B cell (primary cell): ENCODE data around the gene GRK6. TPM values are rescaled to one million over a fixed set of nuclear protein-coding genes. Genes with fewer than 3 reads are reported as not detected.

Source experiments
- ATAC-seq: fragments of 200-7000 bp; cut with Tn5 transposase; one replicate; pipeline ENCODE4 v1.10.0; 2021; ENCODE audit warnings: low read depth, mild to moderate bottlenecking, moderate number of reproducible peaks, moderate library complexity
- CTCF ChIA-PET: fragments of 350-600 bp; sonication (Branson Sonifier 250); formaldehyde crosslinking; loops from one replicate; lab custom pipeline; 2021; ENCODE audit warnings: antibody characterized with exemption, inconsistent platforms; lab: Charles Lee
- POLR2A ChIA-PET: fragments of 350-600 bp; sonication (Branson Sonifier 250); formaldehyde crosslinking; loops from one replicate; lab custom pipeline; 2021; ENCODE audit warnings: antibody characterized with exemption; lab: Charles Lee
- DNase-seq: peaks from one replicate; pipeline ENCODE4 v3.0.0; 2013
- H2AFZ ChIP-seq: 2 replicates; pipeline ENCODE4 v1.6.1; 2012; ENCODE audit warnings: mild to moderate bottlenecking, low read depth, low read length; ENCODE audit not compliant: insufficient read depth, poor library complexity, severe bottlenecking
- H3K27ac ChIP-seq, 2 donors: 1 replicate in 1 of 2; 2 replicates in 1 of 2; pipeline ENCODE4 v1.5.1; 2012 to 2013; ENCODE audit warnings: low read length in 2 of 2, mild to moderate bottlenecking in 2 of 2, moderate library complexity in 1 of 2
- H3K27me3 ChIP-seq, 4 experiments: fragments of 200-600 bp in 1 of 4; sonication (generic) in 1 of 4; replicated peaks in 1 of 4; 1 replicate in 2 of 4; 2 replicates in 2 of 4; pipeline versions ENCODE4 v1.6.1 to v1.7.0; 2013 to 2016; ENCODE audit warnings: low read length in 3 of 4, mild to moderate bottlenecking in 2 of 4, mixed read lengths in 1 of 4, moderate library complexity in 1 of 4; ENCODE audit not compliant: insufficient read depth in 4 of 4, control insufficient read depth in 3 of 4; ENCODE audit errors: control extremely low read depth in 1 of 4
- H3K36me3 ChIP-seq, 2 experiments: replicated peaks in 1 of 2; 1 replicate in 1 of 2; 2 replicates in 1 of 2; pipeline versions ENCODE4 v1.6.1 to v1.7.1; 2013; ENCODE audit warnings: low read length in 1 of 2; ENCODE audit not compliant: insufficient read depth in 2 of 2, control insufficient read depth in 1 of 2; ENCODE audit errors: control extremely low read depth in 1 of 2, extremely low read depth in 1 of 2
- H3K4me1 ChIP-seq, 2 donors: fragments of 200-600 bp in 1 of 2; sonication (generic) in 1 of 2; 1 replicate in 1 of 2; 2 replicates in 1 of 2; pipeline versions ENCODE4 v1.5.1 to v1.6.1; 2013 to 2017; ENCODE audit warnings: low read length in 2 of 2; ENCODE audit not compliant: control insufficient read depth in 2 of 2, insufficient read depth in 2 of 2
- H3K4me2 ChIP-seq: replicated peaks from 2 replicates; pipeline ENCODE3; 2012; ENCODE audit warnings: mild to moderate bottlenecking, low read depth, low read length; ENCODE audit not compliant: poor library complexity, severe bottlenecking
- H3K4me3 ChIP-seq, 5 experiments: fragments of 200-600 bp in 1 of 5; sonication (generic) in 1 of 5; 1 replicate in 3 of 5; 2 replicates in 2 of 5; pipeline versions ENCODE4 v1.5.1 to v1.7.0; 2011 to 2016; ENCODE audit warnings: low read length in 4 of 5, mild to moderate bottlenecking in 4 of 5, low read depth in 2 of 5, control low read depth in 1 of 5, moderate library complexity in 1 of 5; ENCODE audit not compliant: insufficient read depth in 1 of 5; ENCODE audit errors: control extremely low read depth in 1 of 5, extremely low read depth in 1 of 5
- H3K79me2 ChIP-seq: fragments of 200-600 bp; sonication (generic); one replicate; pipeline ENCODE4 v1.6.0; 2016; ENCODE audit warnings: low read length; ENCODE audit not compliant: control insufficient read depth, insufficient read depth
- H3K9ac ChIP-seq: fragments of 200-600 bp; sonication (generic); 2 replicates; pipeline ENCODE4 v1.6.1; 2017; ENCODE audit warnings: mild to moderate bottlenecking, low read length, moderate library complexity
- H3K9me3 ChIP-seq, 3 donors: one replicate each; pipeline versions ENCODE4 v1.6.1 to v1.7.1; 2013; ENCODE audit warnings: low read length in 2 of 3; ENCODE audit not compliant: control insufficient read depth in 2 of 3, insufficient read depth in 1 of 3; ENCODE audit errors: control extremely low read depth in 1 of 3
- H4K20me1 ChIP-seq: 2 replicates; pipeline ENCODE4 v1.6.0; 2012; ENCODE audit warnings: mild to moderate bottlenecking, low read length; ENCODE audit not compliant: insufficient read depth, control insufficient read depth, poor library complexity, severe bottlenecking
- H3K27ac Mint-ChIP-seq: one replicate; pipeline ENCODE4 v1.8.0; 2021; ENCODE audit warnings: mixed read lengths
- H3K27me3 Mint-ChIP-seq: one replicate; pipeline ENCODE4 v1.8.0; 2021; ENCODE audit warnings: mixed read lengths
- H3K4me1 Mint-ChIP-seq: one replicate; pipeline ENCODE4 v1.8.0; 2021; ENCODE audit warnings: mixed read lengths
- H3K4me3 Mint-ChIP-seq: one replicate; pipeline ENCODE4 v1.8.0; 2021; ENCODE audit warnings: mixed read lengths
- H3K9me3 Mint-ChIP-seq: one replicate; pipeline ENCODE4 v1.8.0; 2022; ENCODE audit warnings: mixed read lengths; ENCODE audit not compliant: insufficient read depth
- EZH2 ChIP-seq: IDR thresholded peaks from 2 replicates; pipeline ENCODE4 v1.6.1; 2012; ENCODE audit warnings: borderline replicate concordance, low read depth, mild to moderate bottlenecking, moderate library complexity, low read length; ENCODE audit not compliant: insufficient read depth, poor library complexity, severe bottlenecking
- WGBS: methylation state at CpG from one replicate; pipeline ENCODE4 v1.1.5; 2013; ENCODE audit warnings: missing lambda C conversion rate; ENCODE audit not compliant: insufficient coverage; 5-methylcytosine and 5-hydroxymethylcytosine counted together
- intact Hi-C: fragments of 100-400 bp; cut with micrococcal nuclease; formaldehyde crosslinking; loops from one replicate; pipeline ENCODE4 v1.10.0; 2022
- polyA plus RNA-seq: library from polyadenylated mRNA; depleted of rRNA; stranded (reverse); fragments of >200 nt; gene quantifications from 2 replicates; pipeline ENCODE4 v1.2.3, GENCODE V29; 2012
- total RNA-seq, 2 donors: library from RNA; stranded (reverse); fragments of 120-200 nt in 1 of 2; gene quantifications; 1 replicate in 1 of 2; 2 replicates in 1 of 2; pipeline versions ENCODE4 v1.2.3 to v1.2.4, GENCODE V29; 2013 to 2022
- TF ChIP-seq, protein P1 (sequence below): fragments of 200-600 bp; IDR thresholded peaks from one replicate; pipeline ENCODE4 v1.8.0; 2022; ENCODE audit warnings: antibody characterized with exemption, mild to moderate bottlenecking

Gene GRK6
- total and polyA plus RNA-seq, 2 donors (not counting 1 experiment from before 2014, with no cell fraction given) = 155 to 173 TPM

DNA sequence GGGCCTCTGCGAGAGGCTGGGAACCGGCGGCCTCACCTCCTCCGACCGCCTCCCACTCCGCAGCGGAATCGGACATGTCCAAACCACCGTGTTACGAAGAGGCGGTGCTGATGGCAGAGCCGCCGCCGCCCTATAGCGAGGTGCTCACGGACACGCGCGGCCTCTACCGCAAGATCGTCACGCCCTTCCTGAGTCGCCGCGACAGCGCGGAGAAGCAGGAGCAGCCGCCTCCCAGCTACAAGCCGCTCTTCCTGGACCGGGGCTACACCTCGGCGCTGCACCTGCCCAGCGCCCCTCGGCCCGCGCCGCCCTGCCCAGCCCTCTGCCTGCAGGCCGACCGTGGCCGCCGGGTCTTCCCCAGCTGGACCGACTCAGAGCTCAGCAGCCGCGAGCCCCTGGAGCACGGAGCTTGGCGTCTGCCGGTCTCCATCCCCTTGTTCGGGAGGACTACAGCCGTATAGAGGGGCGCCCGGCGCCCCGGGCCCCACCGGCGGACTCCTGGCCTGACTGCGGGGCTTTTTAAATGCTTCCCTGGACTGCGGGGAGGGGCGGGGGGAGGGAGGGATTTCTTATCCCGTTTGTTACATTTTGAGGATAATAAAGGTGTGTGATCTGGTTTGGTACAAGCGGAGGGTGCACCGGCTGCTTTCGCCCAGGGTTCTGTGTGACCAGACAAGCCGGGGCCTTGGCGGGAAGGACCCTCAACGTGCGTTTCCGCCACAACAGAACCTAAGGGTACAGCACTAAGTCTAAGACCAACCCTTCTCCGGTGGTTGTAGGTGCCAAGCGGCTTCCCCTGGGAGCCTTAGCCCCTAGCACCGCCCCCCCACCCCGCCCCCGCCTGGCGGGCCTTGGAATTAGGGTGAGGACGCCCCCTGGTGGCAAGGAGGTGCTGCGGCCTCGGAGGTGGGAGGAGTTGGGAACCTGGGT lies 29.4 kb downstream of the GRK6 start:
- Mint-ChIP-seq H3K27me3 (no peaks in the 10 kb centered on the region), H3K4me1 (peaks cover 27% of the 10 kb centered on the region), H3K9me3 (no peaks in the 10 kb centered on the region), H3K4me3 (peak overlapping the region; percentile 93), H3K27ac (peak overlapping the region; percentile 96)
- Histone ChIP-seq H3K27me3 (no peaks in the 10 kb centered on the region), H4K20me1 (peaks cover 30% of the 10 kb centered on the region), H3K9ac (peak overlapping the region; percentile 87), H3K27ac (peak overlapping the region; percentile 88 to 97), H2AFZ (peak overlapping the region; percentile 50), H3K4me1 (peaks cover 17 to 31% of the 10 kb centered on the region in 2 donors), H3K9me3 (peaks cover 0 to 4% (median 0%) of the 10 kb centered on the region in 3 donors), H3K4me2 (peak overlapping the region; percentile 99), H3K36me3 (no peaks in the 10 kb centered on the region), H3K79me2 (peaks cover 19% of the 10 kb centered on the region), H3K4me3 (peak overlapping the region; percentile 34 to 91 (median 74))
- ATAC-seq (peak; percentile 45), DNase-seq (peak; percentile 96)
- POLR2A ChIA-PET = interaction anchor here (0.6 to 6.7 kb wide), 11 partner anchors 9 to 85 kb away, joined by 3 to 87 read pairs (median 6); partner anchors contain the start of genes DOK3, GRK6, PFN3 and PRR7
- no peak for TF ChIP-seq EZH2
- TF ChIP-seq, protein P1, sequence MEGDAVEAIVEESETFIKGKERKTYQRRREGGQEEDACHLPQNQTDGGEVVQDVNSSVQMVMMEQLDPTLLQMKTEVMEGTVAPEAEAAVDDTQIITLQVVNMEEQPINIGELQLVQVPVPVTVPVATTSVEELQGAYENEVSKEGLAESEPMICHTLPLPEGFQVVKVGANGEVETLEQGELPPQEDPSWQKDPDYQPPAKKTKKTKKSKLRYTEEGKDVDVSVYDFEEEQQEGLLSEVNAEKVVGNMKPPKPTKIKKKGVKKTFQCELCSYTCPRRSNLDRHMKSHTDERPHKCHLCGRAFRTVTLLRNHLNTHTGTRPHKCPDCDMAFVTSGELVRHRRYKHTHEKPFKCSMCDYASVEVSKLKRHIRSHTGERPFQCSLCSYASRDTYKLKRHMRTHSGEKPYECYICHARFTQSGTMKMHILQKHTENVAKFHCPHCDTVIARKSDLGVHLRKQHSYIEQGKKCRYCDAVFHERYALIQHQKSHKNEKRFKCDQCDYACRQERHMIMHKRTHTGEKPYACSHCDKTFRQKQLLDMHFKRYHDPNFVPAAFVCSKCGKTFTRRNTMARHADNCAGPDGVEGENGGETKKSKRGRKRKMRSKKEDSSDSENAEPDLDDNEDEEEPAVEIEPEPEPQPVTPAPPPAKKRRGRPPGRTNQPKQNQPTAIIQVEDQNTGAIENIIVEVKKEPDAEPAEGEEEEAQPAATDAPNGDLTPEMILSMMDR = peak; percentile 96
- intact Hi-C loops = loop anchor here (1.0 to 2.0 kb wide), 3 partner anchors 41 to 143 kb away; partner anchors contain the start of gene PDLIM7
- WGBS = under 1% methylated on average over 66 of the region's 76 CpGs
- CTCF ChIA-PET = interaction anchor here (0.7 to 21.3 kb wide), 29 partner anchors 10 to 154 kb away, joined by 3 to 628 read pairs (median 6); partner anchors contain the start of genes DBN1, DDX41, DOK3 and F12
